D721Med (cell line): Measurements from ENCODE around the gene HMMR.

Source experiments
- DNase-seq: peaks from one replicate; pipeline ENCODE4 v3.0.0; 2011; ENCODE audit warnings: low spot score; ENCODE audit not compliant: insufficient read length
- FAIRE-seq: peaks from 2 replicates; lab custom pipeline; 2011; peaks lifted over from hg19 to GRCh38; lab: Jason Lieb, UNC
- TF ChIP-seq, protein P1 (sequence below): IDR thresholded peaks from 2 replicates; pipeline ENCODE4 v1.5.1; 2012; ENCODE audit warnings: mild to moderate bottlenecking, control low read depth; ENCODE audit not compliant: insufficient read depth; ENCODE audit errors: missing control alignments

Gene HMMR

DNA sequence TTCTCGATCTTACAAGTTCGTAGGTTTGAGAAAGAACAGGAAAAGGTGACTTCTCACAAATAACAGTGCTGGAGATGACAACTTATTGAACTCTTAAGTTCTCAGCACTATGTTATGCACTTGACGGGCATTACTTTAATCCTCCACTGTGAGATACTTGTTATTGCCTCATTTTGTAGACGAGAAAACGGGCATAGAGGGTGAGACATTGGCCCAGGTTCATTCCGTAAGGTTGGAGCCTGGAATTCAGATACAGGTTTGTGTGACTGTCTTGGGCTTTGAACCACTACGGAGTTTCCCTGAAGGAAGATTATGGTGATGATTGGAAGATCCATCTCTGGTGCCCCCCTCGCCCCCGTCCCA lies 45.6 kb downstream of the HMMR start:
- TF ChIP-seq, protein P1, sequence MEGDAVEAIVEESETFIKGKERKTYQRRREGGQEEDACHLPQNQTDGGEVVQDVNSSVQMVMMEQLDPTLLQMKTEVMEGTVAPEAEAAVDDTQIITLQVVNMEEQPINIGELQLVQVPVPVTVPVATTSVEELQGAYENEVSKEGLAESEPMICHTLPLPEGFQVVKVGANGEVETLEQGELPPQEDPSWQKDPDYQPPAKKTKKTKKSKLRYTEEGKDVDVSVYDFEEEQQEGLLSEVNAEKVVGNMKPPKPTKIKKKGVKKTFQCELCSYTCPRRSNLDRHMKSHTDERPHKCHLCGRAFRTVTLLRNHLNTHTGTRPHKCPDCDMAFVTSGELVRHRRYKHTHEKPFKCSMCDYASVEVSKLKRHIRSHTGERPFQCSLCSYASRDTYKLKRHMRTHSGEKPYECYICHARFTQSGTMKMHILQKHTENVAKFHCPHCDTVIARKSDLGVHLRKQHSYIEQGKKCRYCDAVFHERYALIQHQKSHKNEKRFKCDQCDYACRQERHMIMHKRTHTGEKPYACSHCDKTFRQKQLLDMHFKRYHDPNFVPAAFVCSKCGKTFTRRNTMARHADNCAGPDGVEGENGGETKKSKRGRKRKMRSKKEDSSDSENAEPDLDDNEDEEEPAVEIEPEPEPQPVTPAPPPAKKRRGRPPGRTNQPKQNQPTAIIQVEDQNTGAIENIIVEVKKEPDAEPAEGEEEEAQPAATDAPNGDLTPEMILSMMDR = no peak

DNA sequence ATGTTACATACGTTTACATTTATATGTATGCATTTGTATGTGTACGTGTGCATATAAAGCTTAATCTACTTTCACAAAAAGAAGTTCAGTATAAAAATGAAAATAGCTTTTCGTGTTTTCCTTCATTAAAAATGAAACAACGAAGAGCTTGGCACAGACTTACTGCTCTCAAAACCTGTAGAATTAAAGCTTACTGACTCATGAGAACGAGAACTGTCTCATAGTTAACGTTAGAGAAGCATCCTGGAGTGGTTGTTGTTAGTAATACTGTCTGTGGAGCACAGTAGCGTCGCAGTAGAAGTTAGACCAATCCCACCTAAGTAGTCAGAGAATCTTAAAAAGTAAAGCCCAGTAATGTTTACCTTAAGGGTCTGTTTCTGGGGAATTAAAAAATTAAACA lies 46.3 kb downstream of the HMMR start:
- TF ChIP-seq, protein P1 = no peak
- no peak for FAIRE-seq
- no peak for DNase-seq

More for the DNA sequence above, 45.6 kb downstream of the HMMR start:
- DNase-seq (no peak), FAIRE-seq (no peak)

DNA sequence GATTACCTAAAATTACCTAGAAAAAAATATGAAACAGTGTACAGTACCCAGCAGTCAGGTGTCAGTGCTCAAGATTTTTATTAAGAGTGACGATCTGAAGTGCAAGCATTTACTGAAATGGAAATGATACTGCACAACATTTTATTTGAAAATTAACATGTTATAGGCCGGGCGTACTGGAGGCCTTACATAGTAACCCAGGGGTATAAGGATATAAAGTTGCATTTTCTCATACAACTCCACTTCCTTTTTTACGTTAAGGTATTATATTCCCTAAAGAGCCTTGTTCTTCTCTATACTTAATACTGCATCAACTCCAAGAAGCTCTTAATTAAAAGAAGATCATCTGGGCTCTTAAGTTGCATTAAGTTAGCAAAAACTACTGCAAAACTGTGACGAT lies 48.3 kb downstream of the HMMR start:
- TF ChIP-seq, protein P1 = no peak
- FAIRE-seq = no peak
- DNase-seq = no peak

- TF ChIP-seq, protein P1 = no peak
- no peak for FAIRE-seq
- no peak for DNase-seq
These were observed 49.0 kb downstream of the HMMR start for GRCh38 chr5:163509291-163509951.

- DNase-seq (no peak), FAIRE-seq (no peak)
- TF ChIP-seq, protein P1 = no peak
These were observed 52.1 kb downstream of the HMMR start for GRCh38 chr5:163512526-163512925.

- DNase-seq = no peak
- TF ChIP-seq, protein P1 = no peak
- no peak for FAIRE-seq
These were observed 64.7 kb downstream of the HMMR start for GRCh38 chr5:163525096-163525495.

DNA sequence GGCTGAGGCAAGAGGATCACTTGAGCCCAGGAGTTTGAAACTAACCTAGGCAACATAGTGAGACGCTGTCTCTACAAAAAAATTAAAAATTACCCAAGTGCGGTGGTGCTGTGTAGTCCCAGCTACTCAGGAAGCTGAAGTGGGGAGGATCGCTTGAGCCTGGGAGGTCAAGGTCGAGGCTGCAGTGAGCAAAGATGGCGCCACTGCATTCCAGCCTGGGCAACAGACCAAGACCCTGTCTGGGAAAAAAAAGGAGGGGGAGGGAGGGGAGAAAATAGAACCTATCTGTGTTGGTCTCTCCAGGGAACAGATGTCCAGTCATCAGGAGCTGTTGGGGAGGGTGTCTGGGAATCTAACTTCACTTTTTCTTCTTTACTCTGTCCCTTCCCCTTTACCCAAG lies 69.3 kb downstream of the HMMR start:
- FAIRE-seq (no peak), DNase-seq (no peak)
- TF ChIP-seq, protein P1 = no peak
